ENCODE data around the gene GPC5. TPM values are rescaled to one million over a fixed set of nuclear protein-coding genes. Genes with fewer than 3 reads are reported as not detected.

The GPC5 gene
- total RNA-seq, 1 experiment from 2014 or later = not detected

GRCh38 chr13:92150606-92151005, 752.2 kb downstream of the GPC5 start:
- no peak for DNase-seq (ENCODE audit: low read depth)

DNA sequence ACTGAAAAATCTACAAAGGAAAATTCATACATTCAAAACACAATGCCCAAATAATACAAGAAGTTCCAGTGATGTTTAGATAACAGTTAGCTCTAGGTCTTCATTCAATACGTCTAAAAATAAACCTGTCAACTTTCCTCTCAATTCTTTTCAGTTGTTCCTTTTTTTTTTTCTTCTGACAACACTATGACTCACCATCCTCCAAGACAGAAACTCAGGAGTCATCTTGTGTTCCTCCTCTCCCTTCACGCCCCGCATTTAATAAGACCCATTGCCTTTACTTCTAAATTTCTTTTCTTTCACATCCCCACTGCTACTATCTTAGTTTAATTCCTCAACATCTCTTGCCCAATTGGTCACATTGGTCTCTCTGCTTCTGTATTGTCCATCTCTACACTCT, 759.9 kb downstream of the GPC5 start:
- peak; percentile 8 for DNase-seq (ENCODE audit: low read depth)

GRCh38 chr13:92164822-92165221, 766.4 kb downstream of the GPC5 start:
- no peak for DNase-seq (ENCODE audit: low read depth)

GRCh38 chr13:92172191-92172590, 773.8 kb downstream of the GPC5 start:
- DNase-seq (ENCODE audit: low read depth) = no peak

GRCh38 chr13:92173254-92173653, 774.8 kb downstream of the GPC5 start:
- DNase-seq (ENCODE audit: low read depth) = no peak

DNA sequence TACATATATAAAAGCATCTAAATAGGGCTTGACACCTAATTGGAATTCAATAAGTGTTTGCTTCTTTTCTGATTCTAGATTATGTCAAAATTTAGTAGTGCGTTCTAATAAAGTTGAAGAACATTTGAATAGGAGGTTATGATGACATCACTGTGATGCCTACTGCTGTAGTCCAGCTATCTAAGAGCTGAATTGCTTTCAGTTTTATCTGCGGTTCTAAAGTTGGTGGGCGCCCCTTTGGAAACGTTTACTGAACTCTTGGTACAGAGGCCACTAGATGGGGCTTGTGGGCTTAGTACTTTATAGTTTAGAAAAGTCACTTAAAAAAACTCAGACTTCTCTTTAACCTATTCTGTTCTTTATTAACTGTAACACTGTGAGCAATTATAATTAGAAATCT, 776.9 kb downstream of the GPC5 start:
- peak; percentile 55 for DNase-seq (ENCODE audit: low read depth)

GRCh38 chr13:92177966-92178365, 779.5 kb downstream of the GPC5 start:
- DNase-seq (ENCODE audit: low read depth) = no peak

- DNase-seq (ENCODE audit: low read depth) = no peak
Observed at GRCh38 chr13:92179223-92179622, 780.8 kb downstream of the GPC5 start.

DNA sequence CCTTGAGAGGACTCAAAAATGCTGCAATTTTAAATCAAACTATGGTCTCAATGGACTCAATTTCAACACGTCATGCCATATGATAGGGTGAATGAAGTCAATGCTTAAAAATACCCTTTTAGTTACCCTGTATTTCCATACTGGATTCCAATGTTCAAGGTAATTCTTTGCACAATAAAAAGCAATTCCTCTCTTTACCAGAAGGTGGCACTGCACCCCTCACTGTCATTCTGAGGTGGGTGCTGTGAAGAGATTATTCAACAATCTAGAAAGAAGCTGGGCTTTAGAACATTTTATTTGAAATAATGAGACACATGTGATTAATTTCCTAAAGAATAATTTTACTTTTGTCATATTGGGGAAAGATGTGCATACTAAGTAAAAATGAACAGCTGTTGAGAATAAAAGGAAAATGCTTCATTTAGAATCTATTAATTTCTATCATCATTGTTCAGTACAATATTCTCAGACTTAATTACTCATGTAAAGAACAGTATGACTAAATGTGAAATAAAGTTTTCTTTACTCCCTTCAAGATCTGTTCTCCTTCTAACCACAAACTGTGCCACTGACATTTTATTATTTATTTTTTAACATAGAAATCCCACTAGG, 789.1 kb downstream of the GPC5 start:
- DNase-seq (ENCODE audit: low read depth) = peak; percentile 19

DNA sequence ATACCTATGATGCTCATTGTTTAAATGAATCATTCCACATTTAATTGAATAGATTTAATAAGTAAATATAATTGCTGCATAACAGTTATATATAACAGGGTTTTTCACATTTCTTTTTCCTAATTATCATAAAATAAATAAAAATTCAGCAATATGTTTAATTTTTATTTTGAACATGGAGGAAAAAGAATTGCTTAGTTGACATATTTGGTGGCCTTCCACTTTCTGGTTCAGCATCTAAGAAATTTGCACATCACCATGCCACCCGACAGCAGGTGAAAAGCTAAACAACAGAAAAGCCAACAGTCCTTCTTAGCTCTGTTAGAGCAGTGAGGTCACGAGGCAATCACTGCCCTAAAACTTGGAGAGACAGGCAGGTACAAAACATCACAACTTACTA, 790.2 kb downstream of the GPC5 start:
- DNase-seq (ENCODE audit: low read depth) = no peak

- DNase-seq (ENCODE audit: low read depth) = no peak
Observed at GRCh38 chr13:92196591-92197256, 798.3 kb downstream of the GPC5 start.

DNA sequence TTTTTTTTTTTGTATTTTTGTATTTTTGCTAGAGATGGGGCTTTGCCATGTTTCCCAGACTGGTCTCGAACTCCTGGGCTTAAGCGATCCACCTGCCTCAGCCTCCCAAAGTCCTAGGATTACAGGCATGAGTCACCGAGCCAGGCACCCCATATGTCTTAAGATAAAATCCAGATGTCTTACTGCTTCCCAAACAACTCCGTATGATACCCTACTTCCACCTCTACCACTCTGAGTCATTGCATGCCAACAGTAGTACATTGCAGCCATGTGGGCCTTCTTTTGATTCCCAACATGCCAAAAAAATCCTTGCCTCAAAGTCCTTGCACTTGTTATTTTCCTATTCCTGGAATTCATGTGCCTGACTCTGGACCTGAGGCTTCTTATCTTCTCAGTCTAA, 799.2 kb downstream of the GPC5 start:
- peak; percentile 51 for DNase-seq (ENCODE audit: low read depth)

GRCh38 chr13:92218615-92219014, 820.2 kb downstream of the GPC5 start:
- no peak for DNase-seq (ENCODE audit: low read depth)

DNA sequence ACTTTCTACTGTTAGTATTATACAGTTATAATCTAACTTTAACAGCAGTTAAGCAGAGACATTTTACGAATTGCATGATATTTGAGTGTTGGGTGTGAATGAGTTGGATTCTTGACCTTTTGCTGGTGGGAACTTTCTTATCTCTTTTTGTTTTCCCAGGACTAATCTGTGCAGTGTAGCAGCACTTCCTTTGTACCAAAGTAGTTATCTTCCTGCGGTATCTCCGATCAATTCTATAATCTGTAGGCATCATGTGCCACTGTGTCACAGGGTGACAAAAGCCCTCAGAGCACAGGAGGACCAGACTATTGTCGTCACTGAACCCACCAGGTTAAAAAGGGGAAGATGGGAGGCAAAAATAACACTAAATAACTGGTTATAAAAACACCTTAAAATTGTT, 823.5 kb downstream of the GPC5 start:
- no peak for DNase-seq (ENCODE audit: low read depth)

GRCh38 chr13:92224052-92224821, 825.8 kb downstream of the GPC5 start:
- DNase-seq (ENCODE audit: low read depth) = peak; percentile 83

DNA sequence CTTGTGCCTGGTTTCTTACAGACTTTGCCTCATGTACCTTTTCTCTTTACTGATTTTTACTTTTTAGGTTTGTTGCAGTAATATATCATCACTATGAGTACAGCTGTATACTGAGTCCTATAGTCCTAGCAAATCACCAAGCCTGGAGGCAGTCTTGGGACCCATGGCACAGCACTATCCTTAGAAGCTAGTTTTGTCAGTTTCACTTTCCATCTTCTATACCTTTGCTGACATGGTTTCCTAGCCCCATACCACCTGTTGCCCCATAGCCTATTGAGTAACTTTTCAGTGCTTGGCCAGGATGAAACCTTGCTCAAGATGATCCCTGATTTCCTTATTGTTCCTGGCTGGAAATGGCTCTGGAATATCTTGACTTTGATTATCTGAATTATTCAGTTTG, 826.4 kb downstream of the GPC5 start:
- no peak for DNase-seq (ENCODE audit: low read depth)

- no peak for DNase-seq (ENCODE audit: low read depth)
Observed at GRCh38 chr13:92225861-92226260, 827.4 kb downstream of the GPC5 start.

GRCh38 chr13:92232871-92233270, 834.5 kb downstream of the GPC5 start:
- no peak for DNase-seq (ENCODE audit: low read depth)

DNA sequence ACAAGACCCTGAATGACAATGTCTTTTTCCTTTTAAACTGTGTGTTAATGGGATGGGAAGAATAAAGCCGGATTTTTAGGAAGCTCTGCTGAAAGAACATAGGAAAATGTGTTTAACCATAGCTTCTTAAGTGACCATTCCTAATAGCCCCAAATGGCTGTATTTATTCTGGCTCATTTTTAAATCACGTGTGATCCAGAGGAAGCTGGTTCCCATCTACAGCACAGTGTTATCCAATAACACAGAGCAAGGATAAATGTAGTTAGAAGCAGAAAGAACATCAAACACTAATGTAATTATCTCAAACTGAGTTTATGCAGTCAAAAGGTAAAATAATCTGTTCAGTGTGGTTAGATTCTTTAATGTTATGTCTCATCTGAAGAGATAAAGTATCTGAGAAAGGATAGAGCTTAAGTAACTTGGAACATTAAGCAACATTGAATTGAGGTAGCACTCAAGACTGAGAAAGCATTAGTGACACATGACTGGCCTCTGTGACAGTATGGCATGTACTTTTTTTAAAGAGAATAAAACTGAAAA, 853.3 kb downstream of the GPC5 start:
- DNase-seq (ENCODE audit: low read depth) = no peak

- no peak for DNase-seq (ENCODE audit: low read depth)
Observed at GRCh38 chr13:92255526-92255925, 857.1 kb downstream of the GPC5 start.

DNA sequence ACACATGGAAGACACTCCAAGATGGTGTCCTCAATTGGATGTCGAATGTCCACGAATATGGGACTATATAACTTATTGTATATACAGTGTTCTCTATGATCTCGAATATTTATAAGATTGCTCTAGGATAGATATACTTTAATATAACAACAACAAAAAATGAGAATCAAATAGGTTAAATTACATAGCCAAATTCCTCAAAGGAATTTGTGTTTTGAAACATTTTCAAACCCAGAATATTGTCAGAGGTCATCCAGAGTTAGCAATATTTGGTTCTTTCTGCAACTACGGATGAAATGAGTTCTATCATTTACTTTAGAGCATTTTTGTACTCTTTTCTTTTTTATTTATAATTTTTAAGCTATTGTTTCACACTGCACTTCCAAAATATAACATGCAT, 857.8 kb downstream of the GPC5 start:
- DNase-seq (ENCODE audit: low read depth) = no peak

DNA sequence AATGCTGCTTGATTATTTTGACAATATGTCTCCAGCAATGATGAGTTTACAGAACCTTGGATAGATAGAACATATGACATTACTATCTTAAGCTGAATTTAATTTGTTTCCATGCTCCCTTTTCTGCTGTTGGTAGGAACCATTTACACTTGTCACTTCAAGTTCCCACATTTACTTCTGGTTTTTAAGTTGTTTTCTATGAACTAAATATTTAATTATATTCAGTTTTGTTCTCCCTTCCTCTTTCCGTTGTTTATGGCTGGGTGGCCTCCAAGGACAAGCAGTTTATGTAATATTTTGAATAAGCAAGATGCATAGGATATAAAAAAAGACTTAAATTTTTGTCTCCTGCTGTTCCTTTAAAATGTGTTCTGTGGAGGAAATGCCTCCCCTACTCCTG, 860.6 kb downstream of the GPC5 start:
- DNase-seq (ENCODE audit: low read depth) = no peak

- DNase-seq (ENCODE audit: low read depth) = no peak
Observed at GRCh38 chr13:92259523-92259922, 861.1 kb downstream of the GPC5 start.
